ENCODE measurements around the gene NFATC3.

DNA sequence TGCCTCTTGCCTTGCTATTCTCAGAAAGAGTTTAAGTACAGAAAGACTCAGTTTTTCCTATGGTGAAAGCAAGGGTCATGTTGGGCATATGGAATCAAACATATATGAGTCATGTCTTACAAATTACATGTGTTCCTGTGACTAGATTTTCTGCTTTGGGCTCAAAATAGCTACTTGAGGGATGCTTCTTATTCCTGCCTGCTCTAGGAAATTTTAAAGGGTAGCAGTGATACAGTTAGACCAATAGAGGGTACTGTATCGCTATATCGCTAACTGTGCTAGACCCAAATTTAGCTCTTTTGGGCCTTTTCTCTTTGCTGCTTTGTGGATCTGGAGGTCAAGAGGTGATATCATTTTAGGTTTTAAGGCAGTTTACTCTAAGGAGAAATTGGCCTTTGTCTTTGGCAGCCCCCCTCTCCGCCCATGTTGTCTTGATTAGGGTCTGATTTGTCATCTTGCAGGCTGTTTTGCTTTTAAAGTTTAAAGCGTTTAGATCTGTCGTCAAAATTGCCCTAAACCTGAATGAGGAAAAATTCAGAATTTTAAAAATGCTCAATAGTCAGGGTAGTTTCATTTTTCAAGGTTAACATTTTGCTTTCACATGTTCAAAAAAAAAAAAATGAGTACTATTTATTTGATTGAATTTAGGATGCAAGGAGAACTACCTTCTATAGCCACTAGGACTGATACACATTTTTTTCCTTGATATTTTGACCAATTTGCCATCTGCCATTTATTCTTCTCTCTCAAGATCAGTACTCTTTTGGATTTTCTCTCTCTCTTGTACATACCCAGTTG lies 8.8 kb downstream of the NFATC3 start:
- TF ChIP-seq, protein P1, sequence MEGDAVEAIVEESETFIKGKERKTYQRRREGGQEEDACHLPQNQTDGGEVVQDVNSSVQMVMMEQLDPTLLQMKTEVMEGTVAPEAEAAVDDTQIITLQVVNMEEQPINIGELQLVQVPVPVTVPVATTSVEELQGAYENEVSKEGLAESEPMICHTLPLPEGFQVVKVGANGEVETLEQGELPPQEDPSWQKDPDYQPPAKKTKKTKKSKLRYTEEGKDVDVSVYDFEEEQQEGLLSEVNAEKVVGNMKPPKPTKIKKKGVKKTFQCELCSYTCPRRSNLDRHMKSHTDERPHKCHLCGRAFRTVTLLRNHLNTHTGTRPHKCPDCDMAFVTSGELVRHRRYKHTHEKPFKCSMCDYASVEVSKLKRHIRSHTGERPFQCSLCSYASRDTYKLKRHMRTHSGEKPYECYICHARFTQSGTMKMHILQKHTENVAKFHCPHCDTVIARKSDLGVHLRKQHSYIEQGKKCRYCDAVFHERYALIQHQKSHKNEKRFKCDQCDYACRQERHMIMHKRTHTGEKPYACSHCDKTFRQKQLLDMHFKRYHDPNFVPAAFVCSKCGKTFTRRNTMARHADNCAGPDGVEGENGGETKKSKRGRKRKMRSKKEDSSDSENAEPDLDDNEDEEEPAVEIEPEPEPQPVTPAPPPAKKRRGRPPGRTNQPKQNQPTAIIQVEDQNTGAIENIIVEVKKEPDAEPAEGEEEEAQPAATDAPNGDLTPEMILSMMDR (IDR thresholded peaks at IDR 0.05; ENCODE audit: low read depth, low read length) = peak; percentile 47
- TF ChIP-seq POLR2A (IDR thresholded peaks at IDR 0.05; ENCODE audit: extremely low read depth, insufficient read length) (no peak), MYC (IDR thresholded peaks at IDR 0.05; ENCODE audit: low read depth, low read length) (no peak)
- TF ChIP-seq, protein P2, sequence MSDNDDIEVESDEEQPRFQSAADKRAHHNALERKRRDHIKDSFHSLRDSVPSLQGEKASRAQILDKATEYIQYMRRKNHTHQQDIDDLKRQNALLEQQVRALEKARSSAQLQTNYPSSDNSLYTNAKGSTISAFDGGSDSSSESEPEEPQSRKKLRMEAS (IDR thresholded peaks at IDR 0.05; ENCODE audit: low read depth, low read length) = no peak
